ENCODE data around the gene GOLGA8K.
"Not testable (repeated sequence)": the region's sequence is repeated elsewhere in the genome, so short reads cannot be mapped to it uniquely, and the experiment has no call there.

GOLGA8K gene

GRCh38 chr15:32372075-32372474 is 31.0 kb downstream of the GOLGA8K start:
- H3K4me1 Mint-ChIP-seq; H3K27me3 Mint-ChIP-seq (ENCODE audit: low read depth); H3K4me3 Mint-ChIP-seq; H3K9me3 Mint-ChIP-seq; H3K36me3 Mint-ChIP-seq (ENCODE audit: low read depth); H3K27ac Mint-ChIP-seq: not testable (repeated sequence)

DNA sequence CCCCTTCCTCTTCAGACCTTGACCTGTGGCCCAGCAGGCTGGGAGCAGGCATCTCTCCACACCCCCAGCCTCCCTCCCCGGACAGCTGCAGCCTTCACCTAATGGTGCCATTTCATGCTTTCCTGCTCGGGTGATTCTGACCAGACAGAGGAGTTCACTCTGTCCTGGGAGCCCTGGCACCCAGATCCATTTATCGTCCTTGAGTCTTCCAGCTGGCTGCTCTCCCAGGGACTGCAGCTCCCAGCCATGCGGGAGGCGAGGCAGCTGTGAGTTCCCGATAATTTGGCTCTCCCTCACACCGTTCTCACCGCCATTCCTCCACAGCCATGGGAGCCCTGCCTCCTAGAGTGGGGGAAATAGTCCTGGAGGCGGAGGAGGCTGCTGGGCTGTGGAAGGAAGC is 32.6 kb downstream of the GOLGA8K start:
- H3K9me3 Mint-ChIP-seq; H3K4me1 Mint-ChIP-seq; H3K27me3 Mint-ChIP-seq (ENCODE audit: low read depth); H3K36me3 Mint-ChIP-seq (ENCODE audit: low read depth); H3K4me3 Mint-ChIP-seq; H3K27ac Mint-ChIP-seq: not testable (repeated sequence)

- H3K4me1 Mint-ChIP-seq; H3K27ac Mint-ChIP-seq; H3K27me3 Mint-ChIP-seq (ENCODE audit: low read depth); H3K4me3 Mint-ChIP-seq; H3K9me3 Mint-ChIP-seq; H3K36me3 Mint-ChIP-seq (ENCODE audit: low read depth): not testable (repeated sequence)
Observed at GRCh38 chr15:32370064-32370463, 33.0 kb downstream of the GOLGA8K start.

- not testable (repeated sequence) for H3K36me3 Mint-ChIP-seq (ENCODE audit: low read depth); H3K4me1 Mint-ChIP-seq; H3K4me3 Mint-ChIP-seq; H3K27me3 Mint-ChIP-seq (ENCODE audit: low read depth); H3K27ac Mint-ChIP-seq; H3K9me3 Mint-ChIP-seq
Observed at GRCh38 chr15:32366492-32366891, 36.6 kb downstream of the GOLGA8K start.

DNA sequence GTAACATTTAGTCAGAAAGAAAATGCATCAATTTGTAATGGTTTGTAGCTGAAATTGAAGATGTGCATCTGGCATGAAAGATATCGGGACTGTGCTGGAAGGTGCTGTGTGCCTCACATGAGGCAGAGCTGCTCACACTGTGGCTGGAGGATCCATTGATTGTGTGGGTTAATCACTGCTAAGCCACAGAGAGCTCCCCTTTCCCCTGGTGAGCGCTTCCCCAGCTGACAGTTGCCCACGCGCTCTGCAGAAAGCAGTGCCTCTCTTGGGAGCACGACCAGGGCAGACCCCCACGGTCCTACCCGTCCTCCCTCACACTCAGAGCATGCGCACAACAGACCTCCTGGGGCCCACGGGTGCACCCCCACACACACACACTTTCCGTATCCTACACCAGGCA is 37.1 kb downstream of the GOLGA8K start:
- H3K4me1 Mint-ChIP-seq; H3K9me3 Mint-ChIP-seq; H3K36me3 Mint-ChIP-seq (ENCODE audit: low read depth); H3K27me3 Mint-ChIP-seq (ENCODE audit: low read depth); H3K27ac Mint-ChIP-seq; H3K4me3 Mint-ChIP-seq: not testable (repeated sequence)

- not testable (repeated sequence) for H3K27me3 Mint-ChIP-seq (ENCODE audit: low read depth); H3K36me3 Mint-ChIP-seq (ENCODE audit: low read depth); H3K4me1 Mint-ChIP-seq; H3K9me3 Mint-ChIP-seq; H3K27ac Mint-ChIP-seq; H3K4me3 Mint-ChIP-seq
Observed at GRCh38 chr15:32364944-32365343, 38.1 kb downstream of the GOLGA8K start.

DNA sequence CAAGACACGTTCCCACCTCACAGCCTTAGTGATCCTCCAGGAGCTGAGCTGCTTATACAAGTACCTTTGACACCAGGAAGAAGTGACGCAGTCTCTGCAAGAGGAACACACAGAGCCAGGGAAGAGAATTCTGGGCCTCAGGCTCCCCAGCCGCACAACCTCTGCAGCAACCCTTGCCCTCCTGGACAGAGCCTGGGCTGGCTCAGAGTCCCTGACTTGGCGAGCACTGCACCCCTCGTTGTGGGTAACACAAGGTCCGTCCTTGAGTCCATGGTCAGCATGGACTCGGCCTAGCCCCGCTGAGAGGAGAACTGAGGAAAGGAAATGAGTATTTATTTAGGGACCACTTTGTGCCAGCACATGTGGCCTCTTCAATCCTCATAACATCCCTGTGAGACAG is 39.6 kb downstream of the GOLGA8K start:
- H3K27me3 Mint-ChIP-seq (ENCODE audit: low read depth); H3K9me3 Mint-ChIP-seq; H3K36me3 Mint-ChIP-seq (ENCODE audit: low read depth); H3K4me3 Mint-ChIP-seq; H3K4me1 Mint-ChIP-seq; H3K27ac Mint-ChIP-seq: not testable (repeated sequence)

DNA sequence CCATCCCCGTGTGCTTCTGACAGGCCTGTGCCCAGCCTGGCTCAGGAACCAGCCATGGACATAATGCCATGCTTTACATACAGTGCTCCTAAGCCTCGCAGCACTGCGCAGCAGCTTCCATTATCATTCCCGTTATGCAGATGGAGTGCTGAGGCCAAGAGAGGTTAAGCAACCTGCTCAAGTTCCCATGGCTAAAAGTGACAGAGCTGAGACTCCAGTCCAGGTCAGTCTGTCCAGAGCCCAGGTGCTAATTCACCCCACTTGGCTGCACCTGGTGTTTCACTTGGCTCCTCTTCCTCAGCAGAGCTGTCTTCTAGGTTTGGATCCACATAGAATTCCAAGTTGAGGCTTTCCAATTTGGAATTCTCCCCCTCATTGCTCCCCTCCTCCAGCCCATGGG is 41.4 kb downstream of the GOLGA8K start:
- H3K27me3 Mint-ChIP-seq (ENCODE audit: low read depth); H3K9me3 Mint-ChIP-seq; H3K36me3 Mint-ChIP-seq (ENCODE audit: low read depth); H3K4me3 Mint-ChIP-seq; H3K4me1 Mint-ChIP-seq; H3K27ac Mint-ChIP-seq: not testable (repeated sequence)

DNA sequence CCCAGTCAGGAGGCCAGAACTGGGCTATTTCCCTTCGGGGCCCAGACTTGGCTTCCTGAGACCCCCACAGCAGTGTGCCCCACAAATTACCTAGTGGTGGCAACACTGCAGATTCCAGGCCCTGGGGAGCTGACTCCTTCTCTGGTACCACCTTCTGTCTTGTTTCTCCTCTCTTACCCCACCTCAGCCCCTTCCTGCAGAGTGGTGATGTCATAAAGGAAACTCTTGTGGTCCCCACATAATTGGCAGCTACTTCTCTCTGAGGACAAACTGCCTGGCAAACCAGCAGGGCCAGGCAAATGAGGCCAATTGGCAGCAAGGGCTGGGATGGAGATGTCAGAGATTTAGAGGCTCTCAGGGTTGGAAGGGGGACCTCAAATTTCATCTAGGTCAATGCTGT is 44.6 kb downstream of the GOLGA8K start:
- H3K4me1 Mint-ChIP-seq; H3K9me3 Mint-ChIP-seq; H3K4me3 Mint-ChIP-seq; H3K27me3 Mint-ChIP-seq (ENCODE audit: low read depth); H3K27ac Mint-ChIP-seq; H3K36me3 Mint-ChIP-seq (ENCODE audit: low read depth): not testable (repeated sequence)

DNA sequence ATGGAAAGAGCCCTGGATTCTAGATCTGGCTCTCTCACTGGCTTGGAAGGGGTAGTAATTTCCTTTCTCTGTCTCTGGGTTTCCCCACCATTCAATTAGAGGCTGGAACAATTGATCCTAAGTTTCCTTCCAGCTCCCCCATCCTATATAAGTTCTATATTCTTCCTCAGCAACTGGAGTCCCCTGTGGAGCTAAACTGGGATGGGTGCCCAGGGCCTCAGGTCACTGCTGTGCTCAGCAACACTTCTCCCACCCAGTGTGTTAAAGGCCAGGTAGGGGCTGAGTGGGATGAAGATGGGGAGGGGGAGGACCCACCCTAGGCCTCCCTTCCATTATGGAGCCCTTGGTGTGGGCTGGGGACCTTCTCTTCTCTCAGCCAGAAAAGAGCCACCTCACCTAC is 46.2 kb downstream of the GOLGA8K start:
- H3K36me3 Mint-ChIP-seq (ENCODE audit: low read depth); H3K27ac Mint-ChIP-seq; H3K4me1 Mint-ChIP-seq; H3K27me3 Mint-ChIP-seq (ENCODE audit: low read depth); H3K9me3 Mint-ChIP-seq; H3K4me3 Mint-ChIP-seq: not testable (repeated sequence)

DNA sequence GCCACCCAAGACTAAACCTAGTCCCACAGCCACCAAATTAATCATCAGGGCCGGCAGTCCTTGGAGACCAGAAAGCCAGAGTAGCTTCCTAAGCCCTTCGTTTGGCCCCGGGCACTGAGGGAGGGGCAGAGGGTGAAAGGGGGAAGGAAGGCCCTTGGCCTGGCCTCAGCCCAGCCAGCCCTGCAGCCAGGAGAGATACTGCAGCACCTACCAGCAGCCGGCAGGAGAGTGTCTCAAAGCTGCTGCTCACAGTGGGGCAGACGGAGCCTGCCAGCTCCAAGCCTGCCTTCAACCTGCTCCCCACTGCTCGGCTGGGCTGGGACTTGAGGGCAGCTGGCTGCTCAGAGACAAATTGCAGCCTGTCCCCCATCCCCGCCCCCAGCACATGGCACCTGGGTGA is 50.3 kb downstream of the GOLGA8K start:
- H3K4me3 Mint-ChIP-seq; H3K9me3 Mint-ChIP-seq; H3K36me3 Mint-ChIP-seq (ENCODE audit: low read depth): not testable (repeated sequence)

DNA sequence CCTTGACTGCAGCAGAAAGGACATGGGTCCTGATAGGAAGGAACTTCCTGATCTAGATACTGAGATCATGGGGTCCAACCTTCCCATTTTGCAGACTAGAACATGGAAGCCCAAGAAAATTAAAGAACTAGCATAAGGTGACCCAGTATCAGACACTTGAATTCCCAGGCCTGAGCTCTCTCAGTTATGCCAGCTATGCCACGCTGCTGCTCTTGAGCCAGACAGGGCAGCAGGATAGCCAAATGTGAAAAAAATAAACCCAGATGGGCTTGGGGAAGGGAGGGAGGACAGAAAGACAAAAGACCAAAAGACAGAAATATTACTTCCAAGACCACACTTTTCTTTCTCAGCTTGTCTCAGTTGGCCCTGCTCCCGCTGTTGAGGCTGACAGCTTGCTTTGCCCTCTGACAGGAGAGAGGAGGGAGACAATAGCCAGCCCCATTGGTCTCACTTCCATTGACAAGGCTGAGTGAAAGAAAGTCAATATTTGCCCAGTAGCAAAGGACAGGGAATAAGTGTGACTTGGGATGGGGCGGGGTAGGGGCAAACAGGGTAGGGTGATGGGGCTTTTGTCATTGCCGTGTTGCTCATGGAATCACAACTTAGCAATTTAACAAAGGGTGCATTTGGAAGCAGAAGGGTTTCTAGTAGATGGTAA is 52.4 kb downstream of the GOLGA8K start:
- H3K27ac Mint-ChIP-seq; H3K36me3 Mint-ChIP-seq (ENCODE audit: low read depth); H3K9me3 Mint-ChIP-seq; H3K4me1 Mint-ChIP-seq; H3K27me3 Mint-ChIP-seq (ENCODE audit: low read depth); H3K4me3 Mint-ChIP-seq: not testable (repeated sequence)

More for the DNA sequence above, 50.3 kb downstream of the GOLGA8K start:
- H3K4me1 Mint-ChIP-seq; H3K27ac Mint-ChIP-seq; H3K27me3 Mint-ChIP-seq (ENCODE audit: low read depth): not testable (repeated sequence)

- H3K4me3 Mint-ChIP-seq; H3K36me3 Mint-ChIP-seq (ENCODE audit: low read depth); H3K9me3 Mint-ChIP-seq; H3K27me3 Mint-ChIP-seq (ENCODE audit: low read depth); H3K4me1 Mint-ChIP-seq; H3K27ac Mint-ChIP-seq: not testable (repeated sequence)
Observed at GRCh38 chr15:32347037-32347436, 56.1 kb downstream of the GOLGA8K start.

DNA sequence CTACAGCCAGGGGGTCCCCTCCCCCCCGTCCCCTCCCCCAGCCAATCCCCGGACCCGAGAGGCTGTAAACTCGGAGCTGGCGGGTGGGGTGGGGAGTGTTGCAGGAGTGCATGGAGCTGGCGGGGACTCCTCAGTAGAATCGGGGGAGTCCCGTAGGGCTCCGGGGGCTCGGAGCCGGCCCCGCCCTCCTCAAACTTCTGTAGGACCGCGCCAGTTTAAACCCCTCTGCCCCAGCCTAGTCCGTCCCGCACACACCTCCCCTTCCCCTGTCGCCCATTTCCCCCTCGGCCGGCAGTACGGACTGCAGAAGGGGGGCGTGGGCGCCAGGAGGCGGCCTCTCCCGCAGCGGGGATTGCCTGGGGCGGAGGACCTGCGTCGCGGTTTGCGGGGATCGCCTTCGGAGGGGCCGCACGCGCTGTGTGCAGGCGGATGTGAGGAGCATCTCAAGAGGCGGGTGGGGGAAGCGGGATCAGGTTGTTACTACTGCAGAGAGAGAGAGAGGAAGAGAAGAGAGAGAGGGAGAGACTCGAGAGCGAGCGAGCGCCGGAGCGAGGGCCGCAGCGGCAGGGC is 57.0 kb downstream of the GOLGA8K start:
- not testable (repeated sequence) for H3K36me3 Mint-ChIP-seq (ENCODE audit: low read depth); H3K4me1 Mint-ChIP-seq; H3K27ac Mint-ChIP-seq; H3K9me3 Mint-ChIP-seq; H3K27me3 Mint-ChIP-seq (ENCODE audit: low read depth); H3K4me3 Mint-ChIP-seq

DNA sequence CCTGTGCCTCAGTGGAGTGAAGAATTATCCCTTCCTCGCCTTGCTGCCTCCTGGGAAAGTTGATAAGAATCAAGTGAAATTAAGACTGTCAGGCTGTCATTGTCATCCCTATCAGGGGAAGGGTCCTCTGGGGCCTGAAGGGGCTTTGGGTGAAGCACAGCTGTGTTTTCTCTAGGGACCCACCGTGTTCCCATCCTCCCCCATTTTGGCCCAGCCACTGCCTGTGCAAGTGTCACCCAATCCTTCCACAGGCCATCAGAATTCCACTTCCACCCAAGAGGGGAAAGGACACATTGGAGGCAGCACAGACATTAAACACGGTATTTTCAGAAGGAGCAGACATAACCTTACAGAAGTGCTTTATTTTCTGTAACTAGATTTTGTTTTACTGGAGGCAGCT is 59.2 kb downstream of the GOLGA8K start:
- Mint-ChIP-seq H3K4me3 (peak overlapping the region; percentile 67 to 72 (median 72)), H3K27ac (peak overlapping the region in 1 of 3 experiments; percentile 12)
- not testable (repeated sequence) for H3K36me3 Mint-ChIP-seq (ENCODE audit: low read depth); H3K27me3 Mint-ChIP-seq (ENCODE audit: low read depth); H3K4me1 Mint-ChIP-seq; H3K9me3 Mint-ChIP-seq

Measured in nephron (organoid).